PC-3 (cell line): ENCODE measurements around the gene WSCD2. TPM values are rescaled to one million over a fixed set of nuclear protein-coding genes. Genes with fewer than 3 reads are reported as not detected.

Source experiments
- ATAC-seq: fragments of 200-7000 bp; cut with Tn5 transposase; 2 replicates; pipeline ENCODE4 v1.9.1; 2020; ENCODE audit warnings: mild to moderate bottlenecking, moderate library complexity
- BruUV-seq: library from RNA; stranded (reverse); fragments of 400-500 nt; replicated peaks from 2 replicates; lab custom pipeline; 2021; lab: Mats Ljungman, UMichigan
- CTCF ChIA-PET: fragments of 300-600 bp; sonication (Branson Sonifier 250); formaldehyde crosslinking; loops from one replicate; lab custom pipeline; 2022; ENCODE audit warnings: antibody characterized with exemption; lab: Charles Lee
- POLR2A ChIA-PET: fragments of 300-600 bp; sonication (Branson Sonifier 250); formaldehyde crosslinking; loops from one replicate; lab custom pipeline; 2022; ENCODE audit warnings: antibody characterized with exemption; ENCODE audit not compliant: unreplicated experiment; lab: Charles Lee
- DNase-seq: peaks from one replicate; pipeline ENCODE4 v3.0.0-alpha.2; 2015
- H2AFZ ChIP-seq: fragments of 300-600 bp; sonication (generic); 2 replicates; pipeline ENCODE4 v1.6.0; 2016; ENCODE audit warnings: antibody characterized with exemption, low read length
- H3F3A ChIP-seq: fragments of 300-600 bp; sonication (generic); one replicate; pipeline ENCODE4 v1.6.0; 2017; ENCODE audit warnings: antibody characterized with exemption, low read length, control low read depth, mild to moderate bottlenecking; ENCODE audit not compliant: unreplicated experiment
- H3K27ac ChIP-seq: fragments of 300-600 bp; sonication (generic); 2 replicates; pipeline ENCODE4 v1.5.1; 2016; ENCODE audit warnings: mild to moderate bottlenecking, low read length
- H3K27me3 ChIP-seq: fragments of 300-600 bp; sonication (generic); 2 replicates; pipeline ENCODE4 v1.6.1; 2016; ENCODE audit warnings: low read length, mixed read lengths
- H3K36me3 ChIP-seq: fragments of 300-600 bp; sonication (generic); 2 replicates; pipeline ENCODE4 v1.6.1; 2016; ENCODE audit warnings: low read depth, mixed run types, low read length, mixed read lengths
- H3K4me1 ChIP-seq: fragments of 300-600 bp; sonication (generic); 2 replicates; pipeline ENCODE4 v1.5.1; 2016; ENCODE audit warnings: low read length; ENCODE audit not compliant: insufficient read depth
- H3K4me2 ChIP-seq: fragments of 300-600 bp; sonication (generic); 2 replicates; pipeline ENCODE4 v1.6.0; 2016; ENCODE audit warnings: low read length
- H3K4me3 ChIP-seq: fragments of 300-600 bp; sonication (generic); 2 replicates; pipeline ENCODE4 v1.5.1; 2016; ENCODE audit warnings: mild to moderate bottlenecking, low read length, mixed read lengths
- H3K79me2 ChIP-seq: fragments of 300-600 bp; sonication (generic); 2 replicates; pipeline ENCODE4 v1.6.1; 2017; ENCODE audit warnings: low read length, mixed read lengths
- H3K9ac ChIP-seq: fragments of 300-600 bp; sonication (generic); 2 replicates; pipeline ENCODE4 v1.6.0; 2016; ENCODE audit warnings: mild to moderate bottlenecking, low read length
- H3K9me2 ChIP-seq: fragments of 300-600 bp; sonication (generic); replicated peaks from 2 replicates; pipeline ENCODE4 v1.6.1; 2016; ENCODE audit warnings: mixed run types, low read length, mixed read lengths
- H3K9me3 ChIP-seq: fragments of 300-600 bp; sonication (generic); 2 replicates; pipeline ENCODE4 v1.6.1; 2016; ENCODE audit warnings: low read length, mixed read lengths
- H4K20me1 ChIP-seq: fragments of 300-600 bp; sonication (generic); 2 replicates; pipeline ENCODE4 v1.6.1; 2016; ENCODE audit warnings: low read length, mixed read lengths
- CTCF ChIP-seq: fragments of 300-600 bp; sonication (generic); conservative IDR thresholded peaks from 2 replicates; pipeline ENCODE4 v1.5.1; 2017; ENCODE audit warnings: antibody characterized with exemption, low read depth, mild to moderate bottlenecking, low read length
- EZH2 ChIP-seq: fragments of 300-600 bp; sonication (generic); IDR thresholded peaks from one replicate; pipeline ENCODE4 v1.6.1; 2017; ENCODE audit warnings: antibody characterized with exemption, mild to moderate bottlenecking, low read length; ENCODE audit not compliant: unreplicated experiment
- EZH2phosphoT487 ChIP-seq: fragments of 300-600 bp; sonication (generic); IDR thresholded peaks from 2 replicates; pipeline ENCODE4 v1.6.1; 2018; ENCODE audit warnings: mild to moderate bottlenecking, antibody characterized with exemption, low read length, borderline replicate concordance
- intact Hi-C: fragments of 100-400 bp; cut with micrococcal nuclease; formaldehyde crosslinking; loops from 2 replicates; pipeline ENCODE4 v1.9.0; 2023
- total RNA-seq: library from RNA; depleted of rRNA; stranded (reverse); fragments of >200 nt; gene quantifications from 2 replicates; pipeline ENCODE4 v1.2.3, GENCODE V29; 2014

WSCD2 gene
- total RNA-seq, 1 experiment from 2014 or later = not detected

GRCh38 chr12:108082485-108082884 lies 46.6 kb upstream of the WSCD2 start:
- H3K4me1 ChIP-seq = no peaks in the 10 kb centered on the region
- ChIA-PET CTCF (no interaction called here), POLR2A (no interaction called here)
- H2AFZ ChIP-seq = no peak overlapping the region
- no peaks in the 10 kb centered on the region for H3K79me2 ChIP-seq
- no peaks in the 10 kb centered on the region for H3F3A ChIP-seq
- H3K9me3 ChIP-seq = 0 out of 2 replicates have a peak, but pooled peaks cover 3% of the 10 kb centered on the region
- H3K9me2 ChIP-seq = no peaks in the 10 kb centered on the region
- ATAC-seq (no peak), DNase-seq (no peak)
- H3K27ac ChIP-seq = no peak overlapping the region
- H3K4me2 ChIP-seq = no peak overlapping the region
- BruUV-seq = no TSS peak
- no peak for TF ChIP-seq CTCF
- TF ChIP-seq EZH2phosphoT487 = no peak
- no peak for TF ChIP-seq EZH2
- H3K4me3 ChIP-seq = no peak overlapping the region
- no peak overlapping the region for H3K9ac ChIP-seq
- no peaks in the 10 kb centered on the region for H4K20me1 ChIP-seq
- H3K27me3 ChIP-seq = peaks cover 6% of the 10 kb centered on the region; the same call in 1 of the 2 replicates
- H3K36me3 ChIP-seq = no peaks in the 10 kb centered on the region
- intact Hi-C loops = no loop called here

- DNase-seq (no peak), ATAC-seq (no peak)
- Histone ChIP-seq H3K36me3 (no peaks in the 10 kb centered on the region), H3K4me1 (no peaks in the 10 kb centered on the region), H3K4me3 (no peak overlapping the region), H3K9me3 (0 out of 2 replicates have a peak, but pooled peaks cover 10% of the 10 kb centered on the region), H3K79me2 (no peaks in the 10 kb centered on the region), H3K27ac (no peak overlapping the region), H3K9me2 (no peaks in the 10 kb centered on the region), H3K27me3 (peaks cover 38% of the 10 kb centered on the region), H4K20me1 (no peaks in the 10 kb centered on the region), H2AFZ (no peak overlapping the region), H3F3A (no peaks in the 10 kb centered on the region), H3K9ac (no peak overlapping the region), H3K4me2 (no peak overlapping the region)
- TF ChIP-seq CTCF (no peak), EZH2phosphoT487 (no peak), EZH2 (no peak)
- ChIA-PET CTCF (no interaction called here), POLR2A (no interaction called here)
- intact Hi-C loops = no loop called here
- BruUV-seq = no TSS peak
Measured at GRCh38 chr12:108087900-108088299, 41.2 kb upstream of the WSCD2 start.

- no peak for TF ChIP-seq EZH2phosphoT487
- no peak for TF ChIP-seq CTCF
- TF ChIP-seq EZH2 = no peak
- Histone ChIP-seq H3K27ac (no peak overlapping the region), H4K20me1 (no peaks in the 10 kb centered on the region), H3F3A (no peaks in the 10 kb centered on the region), H3K9me3 (0 out of 2 replicates have a peak, but pooled peaks cover 10% of the 10 kb centered on the region), H3K9me2 (no peaks in the 10 kb centered on the region), H2AFZ (no peak overlapping the region), H3K4me1 (no peaks in the 10 kb centered on the region), H3K4me3 (no peak overlapping the region), H3K79me2 (no peaks in the 10 kb centered on the region), H3K9ac (no peak overlapping the region), H3K4me2 (no peak overlapping the region), H3K27me3 (peaks cover 55% of the 10 kb centered on the region), H3K36me3 (no peaks in the 10 kb centered on the region)
- ATAC-seq (no peak), DNase-seq (no peak)
- intact Hi-C loops = no loop called here
- ChIA-PET CTCF (no interaction called here), POLR2A (no interaction called here)
- BruUV-seq = no TSS peak
Measured at GRCh38 chr12:108090107-108090899, 38.8 kb upstream of the WSCD2 start.
